Breast epithelium (tissue), 4 donors: ENCODE data around the gene TNS4. TPM values are rescaled to one million over a fixed set of nuclear protein-coding genes. Genes with fewer than 3 reads are reported as not detected.

Experiments used
- DNase-seq, 2 donors: peaks; one replicate each; pipeline ENCODE4 v3.0.0-alpha.2; 2019; ENCODE audit warnings: low spot score in 2 of 2
- H3K27ac ChIP-seq, 2 donors: fragments of 200-600 bp; sonication (generic) in 1 of 2; one replicate each; pipeline ENCODE4 v1.5.1; 2016 to 2019; ENCODE audit warnings: mild to moderate bottlenecking in 1 of 2
- H3K27me3 ChIP-seq, 2 donors: fragments of 200-600 bp; sonication (generic) in 1 of 2; one replicate each; pipeline versions ENCODE4 v1.5.1 to v1.6.0; 2017 to 2019; ENCODE audit warnings: control low read depth in 1 of 2, mild to moderate bottlenecking in 1 of 2
- H3K36me3 ChIP-seq: fragments of 200-600 bp; one replicate; pipeline ENCODE4 v1.5.1; 2019
- H3K4me1 ChIP-seq, 2 donors: fragments of 200-600 bp; sonication (generic); one replicate each; pipeline ENCODE4 v1.5.1; 2016 to 2019; ENCODE audit warnings: control low read depth in 1 of 2
- H3K4me3 ChIP-seq, 3 donors: fragments of 200-600 bp; sonication (generic); 1 replicate in 2 of 3; 2 replicates in 1 of 3; pipeline ENCODE4 v1.5.1; 2016 to 2019; ENCODE audit warnings: mild to moderate bottlenecking in 3 of 3, moderate library complexity in 2 of 3
- H3K9me3 ChIP-seq, 2 donors: fragments of 200-600 bp; sonication (generic) in 1 of 2; one replicate each; pipeline ENCODE4 v1.5.1; 2016 to 2019; ENCODE audit warnings: control low read depth in 1 of 2
- POLR2A ChIP-seq: fragments of 450-650 bp; IDR thresholded peaks from one replicate; pipeline ENCODE4 v1.6.1; 2016; ENCODE audit warnings: antibody characterized with exemption, mild to moderate bottlenecking, moderate library complexity
- POLR2AphosphoS5 ChIP-seq, 3 donors: sonication (generic); formaldehyde crosslinking; IDR thresholded peaks; one replicate each; pipeline ENCODE4 v1.6.1; 2017; ENCODE audit warnings: antibody characterized with exemption in 3 of 3
- intact Hi-C: fragments of 100-400 bp; cut with DNase I; formaldehyde crosslinking; loops from one replicate; pipeline ENCODE4 v1.15.1; 2023; ENCODE audit warnings: low total_unique reads
- total RNA-seq, 3 donors: library from RNA; depleted of rRNA; stranded (reverse); fragments of >200 nt; gene quantifications; one replicate each; pipeline ENCODE4 v1.1.0, GENCODE V29; 2016
- TF ChIP-seq, protein P1 (sequence below), 3 donors: fragments of 450-650 bp; IDR thresholded peaks; one replicate each; pipeline ENCODE4 v1.5.1; 2016 to 2017; ENCODE audit warnings: antibody characterized with exemption in 3 of 3, mild to moderate bottlenecking in 3 of 3, moderate library complexity in 3 of 3

Gene TNS4
- total RNA-seq, 3 donors from 2014 or later = 30.5 to 52.2 TPM; not detected in 1

DNA sequence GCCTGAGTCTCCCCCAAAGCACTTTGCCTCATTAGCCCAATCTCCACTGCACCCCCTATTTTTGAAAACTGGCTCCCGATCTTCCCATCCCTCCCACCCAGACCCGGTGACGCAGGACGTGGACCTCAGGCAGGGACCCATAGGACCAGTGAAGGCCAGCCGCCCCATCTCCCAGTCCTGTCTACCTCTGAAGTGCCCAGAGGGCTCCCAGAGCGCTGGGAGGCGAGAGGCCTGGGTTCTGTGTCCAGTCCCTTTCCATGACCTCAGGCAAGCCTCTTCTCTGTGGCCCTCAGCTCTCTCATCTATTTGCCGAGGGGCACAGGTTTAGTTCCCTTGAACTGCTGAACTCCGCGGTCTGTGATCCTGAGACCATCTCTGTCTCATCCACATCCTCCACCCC is 714 bp downstream of the TNS4 start:
- intact Hi-C loops = no loop called here
- DNase-seq = no peak
- peak overlapping the region; percentile 77 to 87 for H3K27ac ChIP-seq
- H3K4me1 ChIP-seq = peaks cover 0 to 3% of the 10 kb centered on the region in 2 donors
- H3K36me3 ChIP-seq = no peaks in the 10 kb centered on the region
- no peaks in the 10 kb centered on the region for H3K9me3 ChIP-seq
- peak overlapping the region in 2 of 3 donors; percentile 57 to 64 for H3K4me3 ChIP-seq
- TF ChIP-seq POLR2A = no peak
- H3K27me3 ChIP-seq = no peaks in the 10 kb centered on the region

DNA sequence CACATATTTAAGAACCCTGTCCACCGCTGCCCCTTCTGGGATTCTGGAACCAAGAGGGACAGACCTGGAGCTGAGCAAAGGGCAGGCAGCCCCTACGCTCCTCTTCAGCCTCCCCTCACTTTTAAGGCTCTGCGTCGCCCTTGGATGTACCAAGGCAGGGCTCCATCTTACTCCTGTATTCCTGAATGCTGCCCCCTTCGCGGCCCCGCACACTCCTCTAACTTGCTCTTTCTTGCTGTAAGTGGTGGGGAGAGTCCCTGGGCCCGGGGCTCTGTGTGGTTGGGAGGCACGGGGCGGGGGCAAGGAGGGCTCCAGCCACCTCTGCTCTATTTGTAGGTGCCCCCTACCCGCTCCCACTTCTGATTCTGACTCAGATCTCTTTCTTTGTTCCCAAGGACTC is 1.2 kb downstream of the TNS4 start:
- Histone ChIP-seq H3K27me3 (no peaks in the 10 kb centered on the region), H3K27ac (peak overlapping the region; percentile 77 to 87), H3K36me3 (no peaks in the 10 kb centered on the region), H3K4me3 (peak overlapping the region in 2 of 3 donors; percentile 57 to 64), H3K9me3 (no peaks in the 10 kb centered on the region), H3K4me1 (peaks cover 0 to 3% of the 10 kb centered on the region in 2 donors)
- TF ChIP-seq POLR2AphosphoS5 (IDR thresholded peaks at IDR 0.05) (no peak), POLR2A (no peak)
- TF ChIP-seq, protein P1, sequence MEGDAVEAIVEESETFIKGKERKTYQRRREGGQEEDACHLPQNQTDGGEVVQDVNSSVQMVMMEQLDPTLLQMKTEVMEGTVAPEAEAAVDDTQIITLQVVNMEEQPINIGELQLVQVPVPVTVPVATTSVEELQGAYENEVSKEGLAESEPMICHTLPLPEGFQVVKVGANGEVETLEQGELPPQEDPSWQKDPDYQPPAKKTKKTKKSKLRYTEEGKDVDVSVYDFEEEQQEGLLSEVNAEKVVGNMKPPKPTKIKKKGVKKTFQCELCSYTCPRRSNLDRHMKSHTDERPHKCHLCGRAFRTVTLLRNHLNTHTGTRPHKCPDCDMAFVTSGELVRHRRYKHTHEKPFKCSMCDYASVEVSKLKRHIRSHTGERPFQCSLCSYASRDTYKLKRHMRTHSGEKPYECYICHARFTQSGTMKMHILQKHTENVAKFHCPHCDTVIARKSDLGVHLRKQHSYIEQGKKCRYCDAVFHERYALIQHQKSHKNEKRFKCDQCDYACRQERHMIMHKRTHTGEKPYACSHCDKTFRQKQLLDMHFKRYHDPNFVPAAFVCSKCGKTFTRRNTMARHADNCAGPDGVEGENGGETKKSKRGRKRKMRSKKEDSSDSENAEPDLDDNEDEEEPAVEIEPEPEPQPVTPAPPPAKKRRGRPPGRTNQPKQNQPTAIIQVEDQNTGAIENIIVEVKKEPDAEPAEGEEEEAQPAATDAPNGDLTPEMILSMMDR (IDR thresholded peaks at IDR 0.05) = no peak
- DNase-seq = peak in 1 of 2 donors; percentile 37
- intact Hi-C loops = no loop called here

DNA sequence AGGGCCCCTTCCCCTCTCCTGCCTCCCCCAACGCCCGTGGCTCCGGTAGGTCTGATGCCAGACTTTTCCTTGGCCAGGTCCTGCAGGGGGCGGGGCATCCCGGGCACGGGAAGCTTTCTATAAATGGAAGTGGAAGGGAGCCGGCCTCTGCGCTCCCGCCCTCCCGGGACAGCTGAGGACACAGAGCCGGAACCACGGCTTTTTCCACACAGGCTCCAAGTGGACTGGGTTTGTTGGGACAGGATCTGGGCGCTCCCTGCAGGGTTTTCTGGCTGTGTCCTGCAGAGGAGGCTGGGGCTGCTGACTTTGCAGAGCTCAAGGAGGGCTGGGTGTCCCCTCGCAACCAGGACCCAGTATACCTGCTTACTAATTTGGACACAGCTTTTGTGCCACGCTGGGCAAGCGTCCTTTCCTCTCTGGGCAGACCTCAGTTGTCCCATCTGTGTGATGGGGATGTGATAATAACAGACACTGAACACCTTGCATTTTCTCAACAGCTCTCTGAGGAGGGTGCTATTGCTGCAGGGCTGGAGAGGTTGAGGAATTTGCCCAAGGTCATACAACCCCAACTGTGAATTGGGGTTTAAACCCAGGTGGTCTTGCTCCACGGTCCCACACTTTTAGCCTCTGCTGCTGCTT is 1.8 kb downstream of the TNS4 start:
- intact Hi-C loops = no loop called here
- peaks cover 0 to 3% of the 10 kb centered on the region in 2 donors for H3K4me1 ChIP-seq
- peak overlapping the region; percentile 77 to 87 for H3K27ac ChIP-seq

DNA sequence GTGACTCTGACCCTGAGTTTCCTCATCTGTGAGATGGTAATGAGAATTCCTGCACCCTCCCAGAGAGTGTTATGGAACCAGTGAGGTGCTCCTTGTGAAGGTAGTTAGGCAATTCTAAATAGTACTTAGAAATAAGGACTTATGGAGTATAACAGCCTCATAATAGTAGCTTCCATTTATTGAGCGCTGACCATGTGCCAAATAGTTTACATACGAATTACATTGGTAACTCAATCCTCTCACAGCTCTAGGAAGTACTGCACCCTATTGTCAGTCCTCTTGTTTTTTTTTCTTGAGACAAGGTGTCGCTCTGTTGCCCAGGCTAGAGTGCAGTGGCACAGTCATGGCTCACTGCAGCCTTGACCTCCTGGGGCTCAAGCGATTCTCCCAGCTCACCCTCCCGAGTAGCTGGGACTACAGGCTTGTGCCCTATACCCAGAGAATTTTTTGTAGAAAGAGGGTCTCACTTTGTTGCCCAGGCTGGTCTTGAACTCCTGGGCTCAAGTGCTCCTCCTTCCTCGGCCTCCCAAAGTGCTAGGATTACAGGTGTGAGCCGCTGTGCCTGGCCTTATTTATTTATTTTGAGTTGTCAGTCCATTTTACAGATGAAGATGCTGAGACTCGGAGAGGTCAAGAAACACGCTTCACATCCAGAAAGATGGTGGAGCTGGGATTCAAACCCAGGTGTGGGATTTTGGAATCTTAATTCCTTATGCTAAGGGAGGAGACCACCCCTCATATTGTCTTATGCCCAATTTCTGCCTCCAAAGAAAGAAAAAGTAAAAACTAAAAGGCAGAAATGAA is 2.9 kb downstream of the TNS4 start:
- peaks cover 0 to 3% of the 10 kb centered on the region in 2 donors for H3K4me1 ChIP-seq
- intact Hi-C loops = no loop called here

More for the DNA sequence above, 1.8 kb downstream of the TNS4 start:
- peak; percentile 94 for DNase-seq
- H3K36me3 ChIP-seq = no peaks in the 10 kb centered on the region
- no peaks in the 10 kb centered on the region for H3K27me3 ChIP-seq
- no peaks in the 10 kb centered on the region for H3K9me3 ChIP-seq
- TF ChIP-seq POLR2A (peak; percentile 17), POLR2AphosphoS5 (IDR thresholded peaks at IDR 0.05) (peak; percentile 45 to 69 (median 48))
- TF ChIP-seq, protein P1 (IDR thresholded peaks at IDR 0.05) = no peak
- H3K4me3 ChIP-seq = peak overlapping the region in 2 of 3 donors; percentile 57 to 64

DNA sequence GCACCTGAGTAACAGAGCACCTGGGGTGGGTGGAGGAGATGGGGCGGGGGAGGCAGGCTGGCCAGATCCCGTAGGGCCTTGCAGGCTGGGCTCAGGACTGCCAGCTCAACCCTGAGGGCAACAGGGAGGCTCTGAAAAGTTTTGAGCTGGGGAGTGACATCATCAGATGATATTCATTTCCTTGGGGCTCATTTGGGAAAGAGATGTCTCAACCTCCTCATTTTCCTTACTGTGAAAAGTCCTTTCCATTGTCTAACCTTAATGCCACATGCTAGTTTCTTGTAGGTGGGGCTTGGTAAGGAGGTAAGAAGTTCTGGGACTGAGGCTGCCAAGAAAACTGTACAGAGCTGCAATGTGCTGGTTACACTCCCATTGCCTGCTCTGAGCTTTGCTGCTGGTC is 3.7 kb downstream of the TNS4 start:
- Histone ChIP-seq H3K9me3 (no peaks in the 10 kb centered on the region), H3K27ac (peak overlapping the region; percentile 77 to 87), H3K4me1 (peaks cover 0 to 3% of the 10 kb centered on the region in 2 donors), H3K4me3 (peak overlapping the region in 2 of 3 donors; percentile 57 to 64), H3K27me3 (no peaks in the 10 kb centered on the region), H3K36me3 (no peaks in the 10 kb centered on the region)
- TF ChIP-seq POLR2A (no peak), POLR2AphosphoS5 (IDR thresholded peaks at IDR 0.05) (no peak)
- TF ChIP-seq, protein P1 (IDR thresholded peaks at IDR 0.05) = no peak
- DNase-seq = peak in 1 of 2 donors; percentile 29
- intact Hi-C loops = loop anchor here (1.0 kb wide), 1 partner anchor 43 kb away; no protein-coding TSS in a partner anchor

More for the DNA sequence above, 2.9 kb downstream of the TNS4 start:
- Histone ChIP-seq H3K27me3 (no peaks in the 10 kb centered on the region), H3K4me3 (peak overlapping the region in 2 of 3 donors; percentile 57 to 64), H3K27ac (peak overlapping the region; percentile 77 to 87), H3K9me3 (no peaks in the 10 kb centered on the region), H3K36me3 (no peaks in the 10 kb centered on the region)
- no peak for DNase-seq
- TF ChIP-seq, protein P1 (IDR thresholded peaks at IDR 0.05) = no peak
- TF ChIP-seq POLR2AphosphoS5 (IDR thresholded peaks at IDR 0.05) = no peak
- TF ChIP-seq POLR2A = no peak
